ENCODE measurements around the gene CEACAM19.

DNA sequence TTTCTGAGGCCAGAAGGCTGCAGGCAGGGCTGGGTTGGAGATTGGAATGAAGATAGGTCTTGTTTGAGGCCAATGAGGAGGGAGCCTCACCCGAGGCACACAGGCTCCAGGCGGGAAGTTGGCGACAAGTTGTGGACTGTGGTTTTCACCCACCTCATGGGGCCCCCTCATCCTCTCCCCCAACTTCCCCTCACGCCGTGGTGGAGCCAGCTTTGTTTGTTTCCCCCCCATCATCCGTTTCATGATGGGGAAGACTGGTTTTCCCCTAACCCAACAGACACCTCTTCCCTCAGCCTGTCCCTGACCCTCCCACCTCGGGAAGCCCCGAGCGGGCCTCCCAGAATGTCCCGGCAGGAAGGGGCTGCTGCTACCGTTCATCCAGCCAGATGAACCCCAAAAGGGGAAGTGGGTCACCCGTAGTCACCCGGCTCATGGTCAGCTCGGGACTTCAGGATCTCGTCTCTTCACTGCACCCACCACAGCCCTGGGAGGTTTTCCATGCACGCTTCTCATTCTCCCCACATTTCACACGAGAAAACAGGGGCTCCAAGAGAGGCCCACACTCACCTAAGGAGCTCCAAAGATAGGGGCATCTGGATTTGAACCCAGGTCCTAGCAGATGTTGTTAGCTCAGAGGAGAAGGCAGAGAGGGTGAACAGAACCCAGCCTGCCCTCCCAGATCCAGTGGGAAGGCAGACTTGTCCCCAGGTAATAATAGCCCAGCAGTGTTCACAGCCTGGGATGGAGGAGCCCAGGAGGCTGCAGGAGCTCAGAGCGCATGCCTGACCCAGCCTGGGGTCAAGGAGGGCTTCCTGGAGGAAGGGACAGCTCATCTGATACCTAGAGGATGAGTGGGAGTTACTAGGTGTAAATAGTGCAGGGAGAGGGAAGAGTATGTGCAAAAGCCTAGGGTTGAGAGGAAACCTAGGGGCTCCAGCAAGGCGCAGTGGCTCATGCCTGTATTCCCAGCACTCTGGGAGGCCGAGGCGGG, 51.1 kb downstream of the CEACAM19 start:
- no peak for TF ChIP-seq POLR2AphosphoS5 (IDR thresholded peaks at IDR 0.05; ENCODE audit: low read depth, low read length)
- TF ChIP-seq CTCF (IDR thresholded peaks at IDR 0.05; ENCODE audit: control extremely low read depth in 1 of 3, insufficient read depth in 1 of 3, low read depth in 1 of 3, low read length in 3 of 3): no peak
- TF ChIP-seq ATF3 (IDR thresholded peaks at IDR 0.05; ENCODE audit: insufficient read depth, low read depth, low read length): no peak
- no peak for TF ChIP-seq PHF8 (conservative IDR thresholded peaks at IDR 0.05; ENCODE audit: low read depth, low read length)
- no peak for TF ChIP-seq KDM1A (IDR thresholded peaks at IDR 0.05; ENCODE audit: borderline replicate concordance, low read length)
- TF ChIP-seq EZH2 (IDR thresholded peaks at IDR 0.05; ENCODE audit: low read depth, low read length, severe bottlenecking): no peak
- TF ChIP-seq SIN3A (conservative IDR thresholded peaks at IDR 0.05 in 1 of 2, IDR thresholded peaks at IDR 0.05 in 1 of 2; ENCODE audit: low read depth in 1 of 2, low read length in 2 of 2): no peak
- TF ChIP-seq CEBPB (IDR thresholded peaks at IDR 0.05; ENCODE audit: low read depth, low read length): no peak
- TF ChIP-seq NRF1 (IDR thresholded peaks at IDR 0.05; ENCODE audit: low read depth, low read length): no peak
- no peak for TF ChIP-seq RAD21 (IDR thresholded peaks at IDR 0.05 in 1 of 2, conservative IDR thresholded peaks at IDR 0.05 in 1 of 2; ENCODE audit: low read depth in 2 of 2, low read length in 2 of 2)
- TF ChIP-seq TAF1 (IDR thresholded peaks at IDR 0.05; ENCODE audit: low read depth, low read length): no peak
